Peyer's patch (tissue), 4 donors: ENCODE measurements around the gene GPATCH4.

Experiments used
- POLR2A ChIP-seq, 2 donors: fragments of 450-650 bp; IDR thresholded peaks; one replicate each; pipeline ENCODE4 v1.5.1; 2017; ENCODE audit warnings: antibody characterized with exemption in 2 of 2, mild to moderate bottlenecking in 2 of 2, moderate library complexity in 2 of 2
- TF ChIP-seq, protein P1 (sequence below), 6 experiments: fragments of 450-650 bp in 4 of 6; fragments of 200-600 bp in 2 of 6; sonication (generic) in 1 of 6; IDR thresholded peaks; one replicate each; pipeline ENCODE4 v1.5.1; 2017 to 2019; ENCODE audit warnings: antibody characterized with exemption in 6 of 6, mild to moderate bottlenecking in 3 of 6, moderate library complexity in 1 of 6

DNA sequence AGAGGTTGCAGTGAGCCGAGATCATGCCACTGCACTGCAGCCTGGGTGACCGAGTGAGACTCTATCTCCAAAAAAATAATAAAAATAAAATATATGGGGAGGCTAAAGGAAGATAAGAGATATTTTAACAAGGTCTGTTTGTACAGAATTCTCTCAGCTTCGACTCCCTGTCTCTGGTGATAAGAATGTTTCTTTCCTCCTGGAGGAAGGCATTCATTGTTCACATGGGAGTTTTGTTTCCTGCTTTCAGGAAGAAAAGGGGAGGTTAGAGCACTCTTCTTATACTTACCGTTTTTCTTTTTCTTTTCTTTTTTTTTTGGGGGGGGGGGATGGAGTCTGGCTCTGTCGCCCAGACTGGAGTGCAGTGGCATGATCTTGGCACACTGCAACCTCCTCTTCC, 11.7 kb downstream of the GPATCH4 start:
- TF ChIP-seq, protein P1, sequence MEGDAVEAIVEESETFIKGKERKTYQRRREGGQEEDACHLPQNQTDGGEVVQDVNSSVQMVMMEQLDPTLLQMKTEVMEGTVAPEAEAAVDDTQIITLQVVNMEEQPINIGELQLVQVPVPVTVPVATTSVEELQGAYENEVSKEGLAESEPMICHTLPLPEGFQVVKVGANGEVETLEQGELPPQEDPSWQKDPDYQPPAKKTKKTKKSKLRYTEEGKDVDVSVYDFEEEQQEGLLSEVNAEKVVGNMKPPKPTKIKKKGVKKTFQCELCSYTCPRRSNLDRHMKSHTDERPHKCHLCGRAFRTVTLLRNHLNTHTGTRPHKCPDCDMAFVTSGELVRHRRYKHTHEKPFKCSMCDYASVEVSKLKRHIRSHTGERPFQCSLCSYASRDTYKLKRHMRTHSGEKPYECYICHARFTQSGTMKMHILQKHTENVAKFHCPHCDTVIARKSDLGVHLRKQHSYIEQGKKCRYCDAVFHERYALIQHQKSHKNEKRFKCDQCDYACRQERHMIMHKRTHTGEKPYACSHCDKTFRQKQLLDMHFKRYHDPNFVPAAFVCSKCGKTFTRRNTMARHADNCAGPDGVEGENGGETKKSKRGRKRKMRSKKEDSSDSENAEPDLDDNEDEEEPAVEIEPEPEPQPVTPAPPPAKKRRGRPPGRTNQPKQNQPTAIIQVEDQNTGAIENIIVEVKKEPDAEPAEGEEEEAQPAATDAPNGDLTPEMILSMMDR (IDR thresholded peaks at IDR 0.05), result no peak
- TF ChIP-seq POLR2A (IDR thresholded peaks at IDR 0.05), result no peak
